Stimulated activated CD4-positive, alpha-beta T cell treated with anti-CD3 and anti-CD28 coated beads, Interleukin-2, amount 100 ng/mL, for 48 hours (primary cell): Measurements from ENCODE around the gene SMIM1.
A peak's percentile ranks its signal among the peaks of the same experiment; 100 is the strongest.

ENCODE experiments used
- DNase-seq, 2 donors: peaks; one replicate each; pipeline ENCODE4 v3.0.0-alpha.2; 2020

Gene SMIM1

GRCh38 chr1:3772715-3773571, at the start of gene SMIM1:
SMIM1 (plus strand) TSS chr1:3772749; CDS start chr1:3775374, 2,625 bp downstream.
- no peak for DNase-seq

GRCh38 chr1:3722846-3723245, 49.7 kb upstream of the SMIM1 start:
- DNase-seq, result no peak

- peak; percentile 81 to 83 for DNase-seq
Measured at GRCh38 chr1:3724416-3725030, 48.0 kb upstream of the SMIM1 start.

- DNase-seq, result no peak
Measured at GRCh38 chr1:3725366-3725765, 47.2 kb upstream of the SMIM1 start.

GRCh38 chr1:3727042-3727824, 45.3 kb upstream of the SMIM1 start:
- peak in 1 of 2 donors; percentile 16 for DNase-seq

GRCh38 chr1:3727825-3728776, 44.4 kb upstream of the SMIM1 start:
- no peak for DNase-seq

- DNase-seq, result no peak
Measured at GRCh38 chr1:3729594-3730542, 42.7 kb upstream of the SMIM1 start.

- no peak for DNase-seq
Measured at GRCh38 chr1:3730543-3731247, 41.9 kb upstream of the SMIM1 start.

- DNase-seq, result no peak
Measured at GRCh38 chr1:3731583-3732433, 40.7 kb upstream of the SMIM1 start.

- DNase-seq, result no peak
Measured at GRCh38 chr1:3732434-3733093, 40.0 kb upstream of the SMIM1 start.

GRCh38 chr1:3733094-3733882, 39.3 kb upstream of the SMIM1 start:
- no peak for DNase-seq

- DNase-seq, result no peak
Measured at GRCh38 chr1:3733883-3734589, 38.5 kb upstream of the SMIM1 start.

GRCh38 chr1:3734602-3735001, 37.9 kb upstream of the SMIM1 start:
- no peak for DNase-seq

- no peak for DNase-seq
Measured at GRCh38 chr1:3735027-3735681, 37.4 kb upstream of the SMIM1 start.

- DNase-seq, result no peak
Measured at GRCh38 chr1:3735688-3736087, 36.9 kb upstream of the SMIM1 start.

GRCh38 chr1:3736131-3736561, 36.4 kb upstream of the SMIM1 start:
- no peak for DNase-seq

GRCh38 chr1:3736708-3737107, 35.8 kb upstream of the SMIM1 start:
- no peak for DNase-seq
